ENCODE results near the gene MAG.
"Not testable (repeated sequence)": the region's sequence is repeated elsewhere in the genome, so short reads cannot be mapped to it uniquely, and the experiment has no call there.

The MAG gene

GRCh38 chr19:35284153-35285094 is 7.5 kb upstream of the MAG start:
- no peak for DNase-seq

- DNase-seq = no peak
These were observed 6.9 kb upstream of the MAG start for GRCh38 chr19:35285095-35285449.

- not testable (repeated sequence) for DNase-seq
These were observed 6.5 kb upstream of the MAG start for GRCh38 chr19:35285465-35285864.

GRCh38 chr19:35286101-35286500 is 5.9 kb upstream of the MAG start:
- not testable (repeated sequence) for DNase-seq

- no peak for DNase-seq
These were observed 4.2 kb upstream of the MAG start for GRCh38 chr19:35287713-35288112.

- no peak for DNase-seq
These were observed 3.6 kb upstream of the MAG start for GRCh38 chr19:35288331-35288730.

GRCh38 chr19:35288906-35289305 is 3.1 kb upstream of the MAG start:
- DNase-seq = no peak

- no peak for DNase-seq
These were observed 1.4 kb upstream of the MAG start for GRCh38 chr19:35290381-35291127.

GRCh38 chr19:35291259-35291658 is 702 bp upstream of the MAG start:
- no peak for DNase-seq

- no peak for DNase-seq
These were observed 731 bp downstream of the MAG start for GRCh38 chr19:35292421-35293362.

GRCh38 chr19:35293363-35293739 is 1.4 kb downstream of the MAG start:
- DNase-seq = no peak

- no peak for DNase-seq
These were observed 1.8 kb downstream of the MAG start for GRCh38 chr19:35293808-35294207.

- DNase-seq = no peak
These were observed 2.4 kb downstream of the MAG start for GRCh38 chr19:35294328-35294727.

- DNase-seq = no peak
These were observed 3.2 kb downstream of the MAG start for GRCh38 chr19:35294859-35295791.

- peak; percentile 30 to 43 for DNase-seq
These were observed 4.0 kb downstream of the MAG start for GRCh38 chr19:35295792-35296462.

GRCh38 chr19:35296644-35297514 is 4.9 kb downstream of the MAG start:
- DNase-seq = no peak

- DNase-seq = no peak
These were observed 5.5 kb downstream of the MAG start for GRCh38 chr19:35297515-35297848.

GRCh38 chr19:35297922-35298321 is 6.0 kb downstream of the MAG start:
- no peak for DNase-seq

- DNase-seq = no peak
These were observed 6.6 kb downstream of the MAG start for GRCh38 chr19:35298561-35298972.

All from CD4-positive, alpha-beta T cell treated with Interferon alpha-2 for 1 hour (primary cell).